Endodermal cell (in vitro differentiated cells): ENCODE data around the gene TRIM6. TPM values are rescaled to one million over a fixed set of nuclear protein-coding genes. Genes with fewer than 3 reads are reported as not detected.

Experiments
- DNase-seq: peaks from one replicate; pipeline ENCODE4 v3.0.0-alpha.2; 2017
- H3K27ac ChIP-seq: 2 replicates; pipeline ENCODE4 v1.5.1; 2013; ENCODE audit warnings: mild to moderate bottlenecking, low read depth, low read length, moderate library complexity
- H3K27me3 ChIP-seq: 2 replicates; pipeline ENCODE4 v1.6.1; 2013; ENCODE audit warnings: mild to moderate bottlenecking, low read length, moderate library complexity; ENCODE audit not compliant: insufficient read depth, control insufficient read depth, poor library complexity, severe bottlenecking
- H3K36me3 ChIP-seq: 2 replicates; pipeline ENCODE4 v1.7.0; 2013; ENCODE audit warnings: mild to moderate bottlenecking, low read length, moderate library complexity; ENCODE audit not compliant: control insufficient read depth, insufficient read depth
- H3K4me1 ChIP-seq: one replicate; pipeline ENCODE4 v1.7.0; 2013; ENCODE audit warnings: low read length; ENCODE audit not compliant: control insufficient read depth, insufficient read depth
- H3K4me3 ChIP-seq: 2 replicates; pipeline ENCODE4 v1.5.1; 2013; ENCODE audit warnings: mild to moderate bottlenecking, low read length, moderate library complexity
- H3K9ac ChIP-seq: 2 replicates; pipeline ENCODE4 v1.6.1; 2013; ENCODE audit warnings: mild to moderate bottlenecking, low read length, moderate library complexity; ENCODE audit not compliant: poor library complexity, severe bottlenecking; ENCODE audit errors: extremely low read depth
- H3K9me3 ChIP-seq: 2 replicates; pipeline ENCODE4 v1.6.1; 2013; ENCODE audit warnings: mild to moderate bottlenecking, low read length, moderate library complexity; ENCODE audit not compliant: control insufficient read depth
- H3K27ac Mint-ChIP-seq: 2 replicates; pipeline ENCODE4 v1.8.0; 2020; ENCODE audit warnings: mixed read lengths
- H3K27me3 Mint-ChIP-seq: 2 replicates; pipeline ENCODE4 v1.8.0; 2021; ENCODE audit warnings: mild to moderate bottlenecking, mixed read lengths; ENCODE audit not compliant: insufficient read depth
- H3K36me3 Mint-ChIP-seq: 2 replicates; pipeline ENCODE4 v1.8.0; 2020; ENCODE audit warnings: low read depth, mixed read lengths
- H3K4me1 Mint-ChIP-seq: 2 replicates; pipeline ENCODE4 v1.8.0; 2020; ENCODE audit warnings: mixed read lengths
- H3K4me3 Mint-ChIP-seq: 2 replicates; pipeline ENCODE4 v1.8.0; 2020; ENCODE audit warnings: mild to moderate bottlenecking, moderate library complexity, mixed read lengths
- H3K9me3 Mint-ChIP-seq: 2 replicates; pipeline ENCODE4 v1.8.0; 2020; ENCODE audit warnings: mild to moderate bottlenecking, mixed read lengths
- CTCF ChIP-seq: fragments of 200-600 bp; sonication (generic); conservative IDR thresholded peaks from 2 replicates; pipeline ENCODE4 v1.5.0; 2021; ENCODE audit warnings: antibody characterized with exemption, mild to moderate bottlenecking
- WGBS, 2 experiments: methylation state at CpG; one replicate each; pipeline versions ENCODE4 v1.1.5 to v1.1.7; 2013; ENCODE audit warnings: missing lambda C conversion rate in 2 of 2, mixed read lengths in 1 of 2; ENCODE audit not compliant: insufficient coverage in 1 of 2, insufficient read length in 1 of 2; 5-methylcytosine and 5-hydroxymethylcytosine counted together
- total RNA-seq, 2 donors: library from RNA; stranded (reverse); fragmentation: NEBNext Ultra II Directional in 1 of 2; extraction: Animal tissue kit (Norgen Biotek cat#: 25700) in 1 of 2; gene quantifications; 2 replicates in 1 of 2; 3 replicates in 1 of 2; pipeline ENCODE4 v1.2.1, GENCODE V29; 2021

The TRIM6 gene
- total RNA-seq, 2 donors from 2014 or later: 17.4 to 26.1 TPM

GRCh38 chr11:5550440-5551095, 45.9 kb upstream of the TRIM6 start:
- Histone ChIP-seq H3K9me3 (no peaks in the 10 kb centered on the region), H3K4me3 (no peak overlapping the region), H3K4me1 (no peaks in the 10 kb centered on the region), H3K27me3 (no peaks in the 10 kb centered on the region), H3K9ac (no peak overlapping the region), H3K36me3 (no peaks in the 10 kb centered on the region), H3K27ac (no peak overlapping the region)
- Mint-ChIP-seq H3K4me3 (no peak overlapping the region), H3K27me3 (no peaks in the 10 kb centered on the region), H3K9me3 (no peaks in the 10 kb centered on the region), H3K4me1 (no peaks in the 10 kb centered on the region), H3K27ac (no peak overlapping the region), H3K36me3 (no peaks in the 10 kb centered on the region)
- TF ChIP-seq CTCF: no peak
- no peak for DNase-seq
- 83 to 87% methylated on average over 4 to 5 of the region's 5 CpGs for WGBS, 2 experiments

GRCh38 chr11:5553343-5553742, 43.1 kb upstream of the TRIM6 start:
- no peak overlapping the region for H3K27ac ChIP-seq
- H3K27me3 Mint-ChIP-seq: no peaks in the 10 kb centered on the region
- TF ChIP-seq CTCF: peak; percentile 60
- no peaks in the 10 kb centered on the region for H3K36me3 Mint-ChIP-seq
- no peaks in the 10 kb centered on the region for H3K4me1 ChIP-seq
- no peak overlapping the region for H3K9ac ChIP-seq
- no peaks in the 10 kb centered on the region for H3K36me3 ChIP-seq
- no peak overlapping the region for H3K4me3 Mint-ChIP-seq
- H3K27me3 ChIP-seq: no peaks in the 10 kb centered on the region
- no peaks in the 10 kb centered on the region for H3K9me3 ChIP-seq
- peaks cover 8% of the 10 kb centered on the region for H3K4me1 Mint-ChIP-seq
- no peak for DNase-seq
- H3K9me3 Mint-ChIP-seq: no peaks in the 10 kb centered on the region
- no peak overlapping the region for H3K4me3 ChIP-seq
- no peak overlapping the region for H3K27ac Mint-ChIP-seq

- no peak for DNase-seq
- Mint-ChIP-seq H3K27me3 (no peaks in the 10 kb centered on the region), H3K4me3 (no peak overlapping the region), H3K36me3 (no peaks in the 10 kb centered on the region), H3K4me1 (peaks cover 8% of the 10 kb centered on the region), H3K9me3 (no peaks in the 10 kb centered on the region), H3K27ac (no peak overlapping the region)
- Histone ChIP-seq H3K36me3 (no peaks in the 10 kb centered on the region), H3K27me3 (no peaks in the 10 kb centered on the region), H3K27ac (no peak overlapping the region), H3K4me1 (no peaks in the 10 kb centered on the region), H3K4me3 (no peak overlapping the region), H3K9ac (no peak overlapping the region), H3K9me3 (no peaks in the 10 kb centered on the region)
- TF ChIP-seq CTCF: no peak
- WGBS, 2 experiments: 86 to 94% methylated on average over 2 to 3 of the region's 3 CpGs
These were observed 39.7 kb upstream of the TRIM6 start for GRCh38 chr11:5556596-5557188.
